A673 (cell line): ENCODE measurements around the gene CFAP99. TPM values are rescaled to one million over a fixed set of nuclear protein-coding genes. Genes with fewer than 3 reads are reported as not detected.

Source experiments
- BruUV-seq: library from RNA; stranded (reverse); fragments of 400-500 nt; replicated peaks from 2 replicates; lab custom pipeline; 2021; lab: Mats Ljungman, UMichigan
- CTCF ChIA-PET: fragments of 300-600 bp; sonication (Branson Sonifier 250); formaldehyde crosslinking; loops from one replicate; lab custom pipeline; 2022; ENCODE audit warnings: antibody characterized with exemption; lab: Charles Lee
- POLR2A ChIA-PET: fragments of 300-600 bp; sonication (Branson Sonifier 250); formaldehyde crosslinking; loops from one replicate; lab custom pipeline; 2022; ENCODE audit warnings: antibody characterized with exemption; ENCODE audit not compliant: low non-redundant PET; lab: Charles Lee
- DNase-seq: peaks from one replicate; pipeline ENCODE4 v3.0.0-alpha.2; 2015; ENCODE audit warnings: low spot score
- H3K27ac ChIP-seq: fragments of 200-600 bp; sonication (generic); 2 replicates; pipeline ENCODE4 v1.5.1; 2016; ENCODE audit warnings: mixed run types, low read depth, mild to moderate bottlenecking, mixed read lengths, antibody characterized with exemption, low read length; ENCODE audit not compliant: poor library complexity, severe bottlenecking
- H3K27me3 ChIP-seq: fragments of 200-600 bp; sonication (generic); replicated peaks from 2 replicates; pipeline ENCODE4 v1.6.1; 2017; ENCODE audit warnings: mixed run types, low read depth, mild to moderate bottlenecking, mixed read lengths, antibody characterized with exemption, low read length; ENCODE audit not compliant: insufficient read depth, poor library complexity
- H3K36me3 ChIP-seq: fragments of 200-600 bp; sonication (generic); 2 replicates; pipeline ENCODE4 v1.6.1; 2016; ENCODE audit warnings: mixed run types, mild to moderate bottlenecking, mixed read lengths, antibody characterized with exemption, low read length; ENCODE audit not compliant: insufficient read depth, poor library complexity, severe bottlenecking
- H3K4me1 ChIP-seq: fragments of 200-600 bp; sonication (generic); 2 replicates; pipeline ENCODE4 v1.6.1; 2017; ENCODE audit warnings: mixed run types, mild to moderate bottlenecking, mixed read lengths, antibody characterized with exemption, low read length; ENCODE audit not compliant: insufficient read depth, poor library complexity, severe bottlenecking
- H3K4me3 ChIP-seq: fragments of 200-600 bp; sonication (generic); 2 replicates; pipeline ENCODE4 v1.5.1; 2016; ENCODE audit warnings: low read depth, mixed run types, mild to moderate bottlenecking, mixed read lengths, low read length; ENCODE audit not compliant: poor library complexity, severe bottlenecking
- H3K9me3 ChIP-seq: fragments of 200-600 bp; sonication (generic); 2 replicates; pipeline ENCODE4 v1.6.1; 2016; ENCODE audit warnings: mixed run types, low read depth, mild to moderate bottlenecking, mixed read lengths, antibody characterized with exemption, low read length; ENCODE audit not compliant: poor library complexity, severe bottlenecking
- EZH2 ChIP-seq: fragments of 200-600 bp; sonication (generic); IDR thresholded peaks from 2 replicates; pipeline ENCODE4 v1.6.1; 2017; ENCODE audit warnings: borderline replicate concordance, low read depth, mild to moderate bottlenecking, mixed read lengths, antibody characterized with exemption, low read length; ENCODE audit not compliant: poor library complexity, severe bottlenecking
- intact Hi-C: fragments of 100-400 bp; cut with micrococcal nuclease; formaldehyde crosslinking; loops from one replicate; pipeline ENCODE4 v1.10.0; 2022; ENCODE audit not compliant: unreplicated experiment
- total RNA-seq: library from RNA; stranded (reverse); gene quantifications from 2 replicates; pipeline ENCODE4 v1.2.3, GENCODE V29; 2021
- TF ChIP-seq, protein P1 (sequence below): fragments of 300-800, 200-600 bp; sonication (generic); conservative IDR thresholded peaks from 2 replicates; pipeline ENCODE4 v1.5.1; 2017; ENCODE audit warnings: low read depth, mild to moderate bottlenecking, antibody characterized with exemption, low read length, moderate library complexity, mixed read lengths

CFAP99 gene
- total RNA-seq, 1 experiment from 2014 or later, result not detected

GRCh38 chr4:2393353-2394270, 25.1 kb upstream of the CFAP99 start:
- TF ChIP-seq, protein P1, sequence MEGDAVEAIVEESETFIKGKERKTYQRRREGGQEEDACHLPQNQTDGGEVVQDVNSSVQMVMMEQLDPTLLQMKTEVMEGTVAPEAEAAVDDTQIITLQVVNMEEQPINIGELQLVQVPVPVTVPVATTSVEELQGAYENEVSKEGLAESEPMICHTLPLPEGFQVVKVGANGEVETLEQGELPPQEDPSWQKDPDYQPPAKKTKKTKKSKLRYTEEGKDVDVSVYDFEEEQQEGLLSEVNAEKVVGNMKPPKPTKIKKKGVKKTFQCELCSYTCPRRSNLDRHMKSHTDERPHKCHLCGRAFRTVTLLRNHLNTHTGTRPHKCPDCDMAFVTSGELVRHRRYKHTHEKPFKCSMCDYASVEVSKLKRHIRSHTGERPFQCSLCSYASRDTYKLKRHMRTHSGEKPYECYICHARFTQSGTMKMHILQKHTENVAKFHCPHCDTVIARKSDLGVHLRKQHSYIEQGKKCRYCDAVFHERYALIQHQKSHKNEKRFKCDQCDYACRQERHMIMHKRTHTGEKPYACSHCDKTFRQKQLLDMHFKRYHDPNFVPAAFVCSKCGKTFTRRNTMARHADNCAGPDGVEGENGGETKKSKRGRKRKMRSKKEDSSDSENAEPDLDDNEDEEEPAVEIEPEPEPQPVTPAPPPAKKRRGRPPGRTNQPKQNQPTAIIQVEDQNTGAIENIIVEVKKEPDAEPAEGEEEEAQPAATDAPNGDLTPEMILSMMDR, result no peak
- no peak for TF ChIP-seq EZH2
- POLR2A ChIA-PET, result no interaction called here
- peaks cover 29% of the 10 kb centered on the region for H3K4me1 ChIP-seq

GRCh38 chr4:2394528-2394927, 24.2 kb upstream of the CFAP99 start:
- Histone ChIP-seq H3K4me1 (peaks cover 21% of the 10 kb centered on the region), H3K9me3 (no peaks in the 10 kb centered on the region), H3K27ac (no peak overlapping the region), H3K4me3 (no peak overlapping the region), H3K27me3 (no peaks in the 10 kb centered on the region), H3K36me3 (no peaks in the 10 kb centered on the region)
- ChIA-PET CTCF (no interaction called here), POLR2A (no interaction called here)
- DNase-seq, result no peak
- intact Hi-C loops, result no loop called here
- no TSS peak for BruUV-seq
- TF ChIP-seq, protein P1, result no peak
- no peak for TF ChIP-seq EZH2

More at GRCh38 chr4:2393353-2394270, 25.1 kb upstream of the CFAP99 start:
- no peaks in the 10 kb centered on the region for H3K9me3 ChIP-seq
- no peak overlapping the region for H3K4me3 ChIP-seq
- no peaks in the 10 kb centered on the region for H3K27me3 ChIP-seq
- H3K27ac ChIP-seq, result no peak overlapping the region
- CTCF ChIA-PET, result no interaction called here
- no TSS peak for BruUV-seq
- no peaks in the 10 kb centered on the region for H3K36me3 ChIP-seq
- intact Hi-C loops, result no loop called here
- peak; percentile 42 for DNase-seq

- ChIA-PET CTCF (no interaction called here), POLR2A (no interaction called here)
- H3K36me3 ChIP-seq, result no peaks in the 10 kb centered on the region
- no peaks in the 10 kb centered on the region for H3K27me3 ChIP-seq
- H3K4me1 ChIP-seq, result peaks cover 16% of the 10 kb centered on the region
- DNase-seq, result no peak
- no peaks in the 10 kb centered on the region for H3K9me3 ChIP-seq
- TF ChIP-seq, protein P1, result no peak
- TF ChIP-seq EZH2, result no peak
- BruUV-seq, result no TSS peak
- H3K27ac ChIP-seq, result no peak overlapping the region
- intact Hi-C loops, result no loop called here
- H3K4me3 ChIP-seq, result no peak overlapping the region
Measured at GRCh38 chr4:2395038-2395437, 23.7 kb upstream of the CFAP99 start.
